MM.1S (cell line): ENCODE measurements around the gene COL6A1.

Experiments
- DNase-seq: peaks from one replicate; pipeline ENCODE4 v3.0.0-alpha.2; 2015
- H2AFZ ChIP-seq: fragments of 300-600 bp; sonication (generic); 2 replicates; pipeline ENCODE4 v1.6.0; 2016; ENCODE audit warnings: antibody characterized with exemption, low read length
- H3F3A ChIP-seq: fragments of 300-600 bp; sonication (generic); 2 replicates; pipeline ENCODE4 v1.6.1; 2016; ENCODE audit warnings: mild to moderate bottlenecking, antibody characterized with exemption, low read length, moderate library complexity, mixed read lengths; ENCODE audit not compliant: insufficient read depth
- H3K27ac ChIP-seq: fragments of 300-600 bp; sonication (generic); 2 replicates; pipeline ENCODE4 v1.5.1; 2016; ENCODE audit warnings: mild to moderate bottlenecking, low read length
- H3K27me3 ChIP-seq: fragments of 300-600 bp; sonication (generic); replicated peaks from 2 replicates; pipeline ENCODE4 v1.6.0; 2016; ENCODE audit warnings: low read length; ENCODE audit not compliant: insufficient read depth
- H3K36me3 ChIP-seq: fragments of 300-600 bp; sonication (generic); replicated peaks from 2 replicates; pipeline ENCODE4 v1.6.1; 2016; ENCODE audit warnings: mild to moderate bottlenecking, low read length, mixed read lengths; ENCODE audit not compliant: insufficient read depth
- H3K4me1 ChIP-seq: fragments of 300-600 bp; sonication (generic); 2 replicates; pipeline ENCODE4 v1.6.1; 2016; ENCODE audit warnings: low read length, mixed read lengths
- H3K4me2 ChIP-seq: fragments of 300-600 bp; sonication (generic); 2 replicates; pipeline ENCODE4 v1.6.0; 2016; ENCODE audit warnings: low read depth, low read length
- H3K4me3 ChIP-seq: fragments of 300-600 bp; sonication (generic); 2 replicates; pipeline ENCODE4 v1.5.1; 2016; ENCODE audit warnings: low read length, mixed read lengths
- H3K79me2 ChIP-seq: fragments of 300-600 bp; sonication (generic); 2 replicates; pipeline ENCODE4 v1.6.1; 2016; ENCODE audit warnings: mixed run types, low read length, mixed read lengths
- H3K9ac ChIP-seq: fragments of 300-600 bp; sonication (generic); 2 replicates; pipeline ENCODE4 v1.6.1; 2016; ENCODE audit warnings: low read length, mixed read lengths
- H3K9me2 ChIP-seq: fragments of 300-600 bp; sonication (generic); replicated peaks from 2 replicates; pipeline ENCODE4 v1.6.1; 2016; ENCODE audit warnings: mild to moderate bottlenecking, low read length, mixed read lengths; ENCODE audit not compliant: insufficient read depth
- H3K9me3 ChIP-seq: fragments of 300-600 bp; sonication (generic); replicated peaks from 2 replicates; pipeline ENCODE4 v1.6.1; 2016; ENCODE audit warnings: mild to moderate bottlenecking, low read length, mixed read lengths; ENCODE audit not compliant: insufficient read depth
- H4K20me1 ChIP-seq: fragments of 300-600 bp; sonication (generic); 2 replicates; pipeline ENCODE4 v1.6.1; 2016; ENCODE audit warnings: mild to moderate bottlenecking, low read length, moderate library complexity, mixed read lengths; ENCODE audit not compliant: insufficient read depth
- EZH2 ChIP-seq: fragments of 300-600 bp; sonication (generic); optimal IDR thresholded peaks from 2 replicates; pipeline ENCODE3; 2017; ENCODE audit warnings: low read depth, mild to moderate bottlenecking, antibody characterized with exemption, low read length, mixed read lengths
- EZH2phosphoT487 ChIP-seq: fragments of 300-600 bp; sonication (generic); IDR thresholded peaks from 2 replicates; pipeline ENCODE4 v1.6.1; 2018; ENCODE audit warnings: antibody characterized with exemption, low read length
- TF ChIP-seq, protein P1 (sequence below): fragments of 300-600 bp; sonication (generic); IDR thresholded peaks from 2 replicates; pipeline ENCODE4 v1.5.1; 2016; ENCODE audit warnings: antibody characterized with exemption, low read length, mixed read lengths

The COL6A1 gene

DNA sequence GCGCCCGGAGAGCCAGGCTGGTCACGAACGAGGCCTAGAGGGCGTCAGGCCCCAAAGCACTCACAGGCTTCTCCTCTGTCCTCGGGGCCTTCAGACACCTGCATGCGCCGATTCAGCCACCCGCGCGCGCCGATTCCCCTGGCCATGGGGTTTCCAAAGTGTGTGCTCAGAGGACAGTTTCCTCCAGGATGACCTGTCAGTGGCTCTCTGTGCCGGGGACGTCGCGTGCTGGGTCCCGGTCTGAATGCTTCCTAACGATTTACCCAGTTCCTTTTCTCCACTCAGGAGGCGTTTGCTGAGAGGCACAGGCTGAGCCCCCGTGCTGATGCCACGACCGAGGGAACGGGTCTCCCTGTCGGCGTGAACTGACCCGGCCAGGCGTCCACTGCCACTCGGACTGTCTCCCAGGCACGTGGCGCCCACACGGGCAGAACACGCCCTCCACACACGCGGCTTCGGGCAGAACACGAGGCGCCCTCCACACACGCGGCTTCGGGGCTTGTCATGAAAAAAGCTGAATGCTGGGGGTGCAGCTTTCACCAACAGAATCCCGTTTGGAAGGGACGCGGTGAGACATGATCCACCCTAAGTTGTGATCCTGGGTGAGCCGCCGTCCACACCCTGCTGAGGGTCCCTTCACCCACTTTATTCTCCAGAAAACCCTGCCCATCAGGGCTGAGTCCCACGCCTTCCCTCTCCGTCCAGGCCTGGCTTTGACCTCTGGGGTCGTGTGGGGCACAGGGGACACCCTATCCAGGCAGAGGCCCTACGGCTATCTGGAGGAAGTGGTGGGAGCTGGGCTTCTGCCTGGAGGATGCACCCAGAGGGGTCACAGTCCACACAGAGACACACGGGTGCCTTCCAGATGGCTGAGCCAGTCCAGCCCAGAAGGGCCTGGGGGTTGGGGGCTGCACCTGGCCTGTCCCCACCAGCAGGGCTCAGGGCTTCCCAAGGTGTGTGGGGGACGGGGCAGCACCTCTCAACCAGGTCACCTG is 56.1 kb downstream of the COL6A1 start:
- TF ChIP-seq, protein P1, sequence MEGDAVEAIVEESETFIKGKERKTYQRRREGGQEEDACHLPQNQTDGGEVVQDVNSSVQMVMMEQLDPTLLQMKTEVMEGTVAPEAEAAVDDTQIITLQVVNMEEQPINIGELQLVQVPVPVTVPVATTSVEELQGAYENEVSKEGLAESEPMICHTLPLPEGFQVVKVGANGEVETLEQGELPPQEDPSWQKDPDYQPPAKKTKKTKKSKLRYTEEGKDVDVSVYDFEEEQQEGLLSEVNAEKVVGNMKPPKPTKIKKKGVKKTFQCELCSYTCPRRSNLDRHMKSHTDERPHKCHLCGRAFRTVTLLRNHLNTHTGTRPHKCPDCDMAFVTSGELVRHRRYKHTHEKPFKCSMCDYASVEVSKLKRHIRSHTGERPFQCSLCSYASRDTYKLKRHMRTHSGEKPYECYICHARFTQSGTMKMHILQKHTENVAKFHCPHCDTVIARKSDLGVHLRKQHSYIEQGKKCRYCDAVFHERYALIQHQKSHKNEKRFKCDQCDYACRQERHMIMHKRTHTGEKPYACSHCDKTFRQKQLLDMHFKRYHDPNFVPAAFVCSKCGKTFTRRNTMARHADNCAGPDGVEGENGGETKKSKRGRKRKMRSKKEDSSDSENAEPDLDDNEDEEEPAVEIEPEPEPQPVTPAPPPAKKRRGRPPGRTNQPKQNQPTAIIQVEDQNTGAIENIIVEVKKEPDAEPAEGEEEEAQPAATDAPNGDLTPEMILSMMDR, result no peak
- TF ChIP-seq EZH2, result no peak
- TF ChIP-seq EZH2phosphoT487, result no peak
- Histone ChIP-seq H3K9me2 (no peaks in the 10 kb centered on the region), H3K4me1 (no peaks in the 10 kb centered on the region), H3K79me2 (no peaks in the 10 kb centered on the region), H3K4me3 (no peak overlapping the region), H3K36me3 (no peaks in the 10 kb centered on the region), H3K27ac (no peak overlapping the region), H3F3A (no peaks in the 10 kb centered on the region), H3K9ac (no peak overlapping the region), H2AFZ (no peak overlapping the region), H4K20me1 (no peaks in the 10 kb centered on the region), H3K4me2 (no peak overlapping the region), H3K9me3 (no peaks in the 10 kb centered on the region), H3K27me3 (peaks cover 81% of the 10 kb centered on the region)
- no peak for DNase-seq

DNA sequence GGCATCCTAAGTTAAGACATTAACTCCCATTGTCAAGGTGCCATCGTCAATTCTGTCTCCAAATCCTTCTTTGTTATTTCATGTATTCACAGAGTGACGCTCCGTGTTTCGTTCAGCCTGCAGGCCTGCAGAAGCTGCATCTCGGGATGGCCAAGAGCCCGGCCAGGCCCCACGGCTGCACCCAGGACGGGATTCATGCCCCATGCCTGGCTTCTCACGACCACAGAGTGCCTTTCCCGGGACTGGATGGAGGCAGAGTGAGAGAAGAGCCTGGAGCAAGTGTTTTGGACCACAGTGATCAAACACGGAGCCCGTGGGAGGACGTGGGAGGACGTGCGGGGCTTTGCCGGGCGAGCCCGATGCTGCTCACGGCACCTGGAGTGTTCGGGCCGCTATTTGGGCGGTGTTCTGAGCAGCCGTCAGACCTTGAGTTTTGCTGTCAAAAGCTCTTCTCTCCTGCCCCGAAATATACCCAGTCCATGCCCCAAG is 56.8 kb downstream of the COL6A1 start:
- Histone ChIP-seq H3K79me2 (no peaks in the 10 kb centered on the region), H3F3A (no peaks in the 10 kb centered on the region), H3K9me3 (no peaks in the 10 kb centered on the region), H3K4me1 (no peaks in the 10 kb centered on the region), H3K9me2 (no peaks in the 10 kb centered on the region), H3K27me3 (peaks cover 84% of the 10 kb centered on the region), H3K9ac (no peak overlapping the region), H3K4me3 (no peak overlapping the region), H4K20me1 (no peaks in the 10 kb centered on the region), H3K4me2 (no peak overlapping the region), H2AFZ (no peak overlapping the region), H3K36me3 (no peaks in the 10 kb centered on the region), H3K27ac (no peak overlapping the region)
- TF ChIP-seq EZH2phosphoT487 (peak; percentile 63; the same call in 1 of the 2 replicates), EZH2 (peak; percentile 36)
- TF ChIP-seq, protein P1, result no peak
- no peak for DNase-seq

DNA sequence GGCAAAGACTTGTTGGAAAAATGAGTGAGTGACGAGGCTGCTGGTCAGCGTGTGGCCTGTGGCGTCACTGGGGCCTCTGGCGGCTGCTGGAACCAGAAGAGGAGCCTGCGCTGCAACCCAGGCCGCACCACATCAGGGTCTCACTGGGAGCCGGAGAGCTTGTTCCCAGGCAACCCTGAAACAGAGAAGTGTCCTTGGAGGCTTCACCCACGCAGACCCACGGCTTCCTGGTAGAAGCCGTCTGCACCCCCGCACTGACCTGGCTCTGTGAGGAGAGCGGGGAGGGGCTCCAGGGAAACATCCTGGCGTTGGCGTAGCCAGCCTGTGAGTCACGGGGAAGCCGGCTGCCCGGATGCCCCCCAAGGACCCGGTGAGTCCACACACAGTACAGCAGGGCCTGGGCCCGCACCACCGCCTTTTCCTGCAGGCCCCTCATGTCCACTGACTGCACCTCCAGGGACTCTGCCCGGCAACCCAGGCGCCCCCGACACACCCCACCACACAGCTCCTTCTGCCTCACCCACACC is 57.4 kb downstream of the COL6A1 start:
- H3K4me1 ChIP-seq, result no peaks in the 10 kb centered on the region
- no peaks in the 10 kb centered on the region for H3K9me2 ChIP-seq
- peaks cover 88% of the 10 kb centered on the region for H3K27me3 ChIP-seq
- no peak overlapping the region for H3K27ac ChIP-seq
- no peaks in the 10 kb centered on the region for H3F3A ChIP-seq
- no peaks in the 10 kb centered on the region for H3K9me3 ChIP-seq
- TF ChIP-seq, protein P1, result no peak
- no peak for TF ChIP-seq EZH2
- 0 out of 2 replicates have a peak, but pooled peaks have one; percentile 24 for TF ChIP-seq EZH2phosphoT487
- H3K36me3 ChIP-seq, result no peaks in the 10 kb centered on the region
- no peak overlapping the region for H3K4me2 ChIP-seq
- no peak for DNase-seq
- H3K9ac ChIP-seq, result no peak overlapping the region
- H3K79me2 ChIP-seq, result no peaks in the 10 kb centered on the region
- no peak overlapping the region for H2AFZ ChIP-seq
- no peaks in the 10 kb centered on the region for H4K20me1 ChIP-seq
- H3K4me3 ChIP-seq, result no peak overlapping the region
